ENCODE data around the gene THBD. TPM values are rescaled to one million over a fixed set of nuclear protein-coding genes. Genes with fewer than 3 reads are reported as not detected.

THBD gene
- total and polyA plus RNA-seq, 9 of the 15 experiments (the other 6 are each of a cell fraction or from before 2014, with no cell fraction given) = 0.07 to 0.49 (median 0.33) TPM

- POLR2A ChIA-PET = interaction anchor here (0.5 to 1.1 kb wide), 2 partner anchors 233 to 237 kb away, joined by 3 read pairs; no protein-coding TSS in a partner anchor
- Histone ChIP-seq H3K4me3 (no peak overlapping the region), H2AFZ (ENCODE audit: low read depth, low read length) (peak overlapping the region; percentile 72), H4K20me1 (replicated peaks; ENCODE audit: control insufficient read depth, insufficient read depth, low read length) (no peaks in the 10 kb centered on the region), H3K4me2 (ENCODE audit: insufficient read depth, low read length) (peak overlapping the region; percentile 38; the same call in 1 of the 2 replicates), H3K9me1 (ENCODE audit: control insufficient read depth, insufficient read depth, low read length) (no peaks in the 10 kb centered on the region), H3K27me3 (ENCODE audit: control insufficient read depth in 2 of 2, insufficient read depth in 2 of 2, low read length in 2 of 2) (no peaks in the 10 kb centered on the region), H3K9ac (ENCODE audit: insufficient read depth in 1 of 2, low read depth in 2 of 2, low read length in 2 of 2) (no peak overlapping the region), H3K79me2 (ENCODE audit: control insufficient read depth, insufficient read depth, low read length) (no peaks in the 10 kb centered on the region), H3K36me3 (ENCODE audit: control insufficient read depth, insufficient read depth, low read length) (no peaks in the 10 kb centered on the region), H3K4me1 (replicated peaks in 1 of 2; ENCODE audit: control insufficient read depth in 2 of 2, insufficient read depth in 2 of 2, low read length in 2 of 2) (peaks cover 2 to 5% of the 10 kb centered on the region in 2 experiments; a peak in 2 of 5 replicates), H3K27ac (ENCODE audit: extremely low read depth, low read depth, low read length) (no peak overlapping the region), H3K9me3 (replicated peaks; ENCODE audit: control insufficient read depth, insufficient read depth, low read depth, low read length) (no peaks in the 10 kb centered on the region)
- intact Hi-C loops (cut with micrococcal nuclease) = no loop called here
- in situ Hi-C loops (cut with MboI) = no loop called here
- 3% methylated on average over 6 of the region's 6 CpGs for WGBS (ENCODE audit: insufficient coverage, low coverage, missing lambda C conversion rate)
- no TSS peak for BruUV-seq (replicated peaks)
- FAIRE-seq = no peak
- CTCF ChIA-PET (ENCODE audit: low intra/inter-chr PET ratio) = no interaction called here
- DNase-seq (ENCODE audit: extremely low read depth in 1 of 4, low spot score in 3 of 4) = peak in 3 of 4 experiments; percentile 31 to 63 (median 36)
- ATAC-seq = peak; percentile 89
- TF ChIP-seq MYC (IDR thresholded peaks at IDR 0.05; ENCODE audit: low read depth, low read length) (0 out of 2 replicates have a peak, but pooled peaks have one; percentile 12), MYC (CRISPR knock-in tag; IDR thresholded peaks at IDR 0.05; ENCODE audit: borderline replicate concordance, low read depth) (no peak), JUND (IDR thresholded peaks at IDR 0.05; ENCODE audit: borderline replicate concordance, low read depth, low read length) (0 out of 2 replicates have a peak, but pooled peaks have one; percentile 21), JUND (tag; IDR thresholded peaks at IDR 0.05; ENCODE audit: borderline replicate concordance, low read depth, low read length) (no peak), ESRRA (IDR thresholded peaks at IDR 0.05; ENCODE audit: borderline replicate concordance, low read depth) (0 out of 2 replicates have a peak, but pooled peaks have one; percentile 20), RAD21 (CRISPR knock-in tag; conservative IDR thresholded peaks at IDR 0.05 in 1 of 2, IDR thresholded peaks at IDR 0.05 in 1 of 2) (peak in 1 of 2 experiments; percentile 38; a peak in 2 of 4 replicates), CTBP1 (IDR thresholded peaks at IDR 0.05; ENCODE audit: borderline replicate concordance) (0 out of 2 replicates have a peak, but pooled peaks have one; percentile 17), MTA2 (IDR thresholded peaks at IDR 0.05; ENCODE audit: low read depth) (no peak), TAF15 (IDR thresholded peaks at IDR 0.05; ENCODE audit: low read depth, low read length) (no peak)
- TF ChIP-seq, protein P1, sequence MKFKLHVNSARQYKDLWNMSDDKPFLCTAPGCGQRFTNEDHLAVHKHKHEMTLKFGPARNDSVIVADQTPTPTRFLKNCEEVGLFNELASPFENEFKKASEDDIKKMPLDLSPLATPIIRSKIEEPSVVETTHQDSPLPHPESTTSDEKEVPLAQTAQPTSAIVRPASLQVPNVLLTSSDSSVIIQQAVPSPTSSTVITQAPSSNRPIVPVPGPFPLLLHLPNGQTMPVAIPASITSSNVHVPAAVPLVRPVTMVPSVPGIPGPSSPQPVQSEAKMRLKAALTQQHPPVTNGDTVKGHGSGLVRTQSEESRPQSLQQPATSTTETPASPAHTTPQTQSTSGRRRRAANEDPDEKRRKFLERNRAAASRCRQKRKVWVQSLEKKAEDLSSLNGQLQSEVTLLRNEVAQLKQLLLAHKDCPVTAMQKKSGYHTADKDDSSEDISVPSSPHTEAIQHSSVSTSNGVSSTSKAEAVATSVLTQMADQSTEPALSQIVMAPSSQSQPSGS (CRISPR knock-in tag; IDR thresholded peaks at IDR 0.05) = no peak
- TF ChIP-seq, protein P2, sequence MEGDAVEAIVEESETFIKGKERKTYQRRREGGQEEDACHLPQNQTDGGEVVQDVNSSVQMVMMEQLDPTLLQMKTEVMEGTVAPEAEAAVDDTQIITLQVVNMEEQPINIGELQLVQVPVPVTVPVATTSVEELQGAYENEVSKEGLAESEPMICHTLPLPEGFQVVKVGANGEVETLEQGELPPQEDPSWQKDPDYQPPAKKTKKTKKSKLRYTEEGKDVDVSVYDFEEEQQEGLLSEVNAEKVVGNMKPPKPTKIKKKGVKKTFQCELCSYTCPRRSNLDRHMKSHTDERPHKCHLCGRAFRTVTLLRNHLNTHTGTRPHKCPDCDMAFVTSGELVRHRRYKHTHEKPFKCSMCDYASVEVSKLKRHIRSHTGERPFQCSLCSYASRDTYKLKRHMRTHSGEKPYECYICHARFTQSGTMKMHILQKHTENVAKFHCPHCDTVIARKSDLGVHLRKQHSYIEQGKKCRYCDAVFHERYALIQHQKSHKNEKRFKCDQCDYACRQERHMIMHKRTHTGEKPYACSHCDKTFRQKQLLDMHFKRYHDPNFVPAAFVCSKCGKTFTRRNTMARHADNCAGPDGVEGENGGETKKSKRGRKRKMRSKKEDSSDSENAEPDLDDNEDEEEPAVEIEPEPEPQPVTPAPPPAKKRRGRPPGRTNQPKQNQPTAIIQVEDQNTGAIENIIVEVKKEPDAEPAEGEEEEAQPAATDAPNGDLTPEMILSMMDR (IDR thresholded peaks at IDR 0.05 in 2 of 3, conservative IDR thresholded peaks at IDR 0.05 in 1 of 3; ENCODE audit: insufficient read depth in 2 of 3, low read depth in 1 of 3, low read length in 3 of 3) = peak; percentile 55 to 71 (median 64)
- TF ChIP-seq, protein P3, sequence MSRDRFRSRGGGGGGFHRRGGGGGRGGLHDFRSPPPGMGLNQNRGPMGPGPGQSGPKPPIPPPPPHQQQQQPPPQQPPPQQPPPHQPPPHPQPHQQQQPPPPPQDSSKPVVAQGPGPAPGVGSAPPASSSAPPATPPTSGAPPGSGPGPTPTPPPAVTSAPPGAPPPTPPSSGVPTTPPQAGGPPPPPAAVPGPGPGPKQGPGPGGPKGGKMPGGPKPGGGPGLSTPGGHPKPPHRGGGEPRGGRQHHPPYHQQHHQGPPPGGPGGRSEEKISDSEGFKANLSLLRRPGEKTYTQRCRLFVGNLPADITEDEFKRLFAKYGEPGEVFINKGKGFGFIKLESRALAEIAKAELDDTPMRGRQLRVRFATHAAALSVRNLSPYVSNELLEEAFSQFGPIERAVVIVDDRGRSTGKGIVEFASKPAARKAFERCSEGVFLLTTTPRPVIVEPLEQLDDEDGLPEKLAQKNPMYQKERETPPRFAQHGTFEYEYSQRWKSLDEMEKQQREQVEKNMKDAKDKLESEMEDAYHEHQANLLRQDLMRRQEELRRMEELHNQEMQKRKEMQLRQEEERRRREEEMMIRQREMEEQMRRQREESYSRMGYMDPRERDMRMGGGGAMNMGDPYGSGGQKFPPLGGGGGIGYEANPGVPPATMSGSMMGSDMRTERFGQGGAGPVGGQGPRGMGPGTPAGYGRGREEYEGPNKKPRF (IDR thresholded peaks at IDR 0.05; ENCODE audit: low read depth, low read length) = no peak
- TF ChIP-seq, protein P4, sequence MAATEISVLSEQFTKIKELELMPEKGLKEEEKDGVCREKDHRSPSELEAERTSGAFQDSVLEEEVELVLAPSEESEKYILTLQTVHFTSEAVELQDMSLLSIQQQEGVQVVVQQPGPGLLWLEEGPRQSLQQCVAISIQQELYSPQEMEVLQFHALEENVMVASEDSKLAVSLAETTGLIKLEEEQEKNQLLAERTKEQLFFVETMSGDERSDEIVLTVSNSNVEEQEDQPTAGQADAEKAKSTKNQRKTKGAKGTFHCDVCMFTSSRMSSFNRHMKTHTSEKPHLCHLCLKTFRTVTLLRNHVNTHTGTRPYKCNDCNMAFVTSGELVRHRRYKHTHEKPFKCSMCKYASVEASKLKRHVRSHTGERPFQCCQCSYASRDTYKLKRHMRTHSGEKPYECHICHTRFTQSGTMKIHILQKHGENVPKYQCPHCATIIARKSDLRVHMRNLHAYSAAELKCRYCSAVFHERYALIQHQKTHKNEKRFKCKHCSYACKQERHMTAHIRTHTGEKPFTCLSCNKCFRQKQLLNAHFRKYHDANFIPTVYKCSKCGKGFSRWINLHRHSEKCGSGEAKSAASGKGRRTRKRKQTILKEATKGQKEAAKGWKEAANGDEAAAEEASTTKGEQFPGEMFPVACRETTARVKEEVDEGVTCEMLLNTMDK (IDR thresholded peaks at IDR 0.05; ENCODE audit: borderline replicate concordance, insufficient read depth, low read depth, low read length, poor library complexity, severe bottlenecking) = peak; percentile 86
Measured at GRCh38 chr20:23079016-23079351, 29.5 kb upstream of the THBD start.
